ENCODE data around the gene FAM200C. TPM values are rescaled to one million over a fixed set of nuclear protein-coding genes. Genes with fewer than 3 reads are reported as not detected.
A peak's percentile ranks its signal among the peaks of the same experiment; 100 is the strongest.

The FAM200C gene
- total RNA-seq, 2 experiments from 2014 or later = 0.48 to 0.68 TPM

- Mint-ChIP-seq H3K9me3 (peaks cover 17% of the 10 kb centered on the region), H3K4me1 (no peaks in the 10 kb centered on the region), H3K27ac (no peak overlapping the region), H3K27me3 (no peaks in the 10 kb centered on the region), H3K36me3 (peaks cover 6% of the 10 kb centered on the region), H3K4me3 (no peak overlapping the region)
- no peak for DNase-seq
These were observed 14.4 kb downstream of the FAM200C start for GRCh38 chr5:160385496-160385895.

DNA sequence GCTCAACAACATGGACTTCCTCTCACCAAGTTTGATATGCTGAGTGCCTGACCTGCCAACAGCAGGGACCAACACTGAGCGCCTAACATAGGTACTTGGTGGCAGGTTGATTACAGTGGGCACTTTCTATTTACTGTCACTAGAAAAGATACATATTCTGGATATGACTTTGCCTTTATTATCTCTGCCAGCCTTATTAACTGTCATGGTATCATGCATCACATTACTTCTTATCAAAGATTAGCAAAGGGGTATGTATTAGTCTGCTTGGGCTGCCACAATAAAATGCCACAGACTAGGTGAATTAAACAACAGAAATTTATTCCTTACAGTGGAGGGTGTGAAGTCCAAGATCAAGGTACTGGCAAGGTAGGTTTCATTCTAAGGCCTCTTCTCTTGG lies 15.2 kb downstream of the FAM200C start:
- Mint-ChIP-seq H3K27ac (no peak overlapping the region), H3K27me3 (no peaks in the 10 kb centered on the region), H3K9me3 (peaks cover 17% of the 10 kb centered on the region), H3K4me1 (no peaks in the 10 kb centered on the region), H3K4me3 (no peak overlapping the region), H3K36me3 (peaks cover 6% of the 10 kb centered on the region)
- no peak for DNase-seq

DNA sequence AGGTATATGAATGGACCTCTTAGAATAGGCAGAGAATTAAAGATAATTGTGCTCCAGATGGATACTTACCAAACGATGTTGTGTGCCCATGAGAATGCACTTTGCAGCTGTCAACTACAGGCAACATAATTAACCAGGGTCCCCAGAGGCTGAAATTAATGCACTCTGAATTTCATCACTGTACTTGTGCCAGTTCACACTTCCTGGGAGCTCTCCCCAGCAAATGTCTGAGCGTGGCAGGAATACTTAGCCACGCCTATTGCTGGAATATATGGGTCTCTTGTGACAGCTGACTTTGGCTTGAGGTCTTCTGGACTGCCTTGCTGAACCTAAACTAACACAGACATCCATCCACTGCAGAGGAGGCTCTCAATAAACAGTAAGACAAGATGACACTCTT lies 17.5 kb downstream of the FAM200C start:
- H3K9me3 Mint-ChIP-seq = peaks cover 7% of the 10 kb centered on the region
- no peak overlapping the region for H3K4me3 Mint-ChIP-seq
- H3K27me3 Mint-ChIP-seq = peaks cover 7% of the 10 kb centered on the region
- no peaks in the 10 kb centered on the region for H3K36me3 Mint-ChIP-seq
- H3K27ac Mint-ChIP-seq = no peak overlapping the region
- H3K4me1 Mint-ChIP-seq = no peaks in the 10 kb centered on the region
- DNase-seq = no peak

- Mint-ChIP-seq H3K4me3 (no peak overlapping the region), H3K27ac (no peak overlapping the region), H3K27me3 (peaks cover 14% of the 10 kb centered on the region), H3K4me1 (no peaks in the 10 kb centered on the region), H3K9me3 (peaks cover 2% of the 10 kb centered on the region), H3K36me3 (no peaks in the 10 kb centered on the region)
- DNase-seq = no peak
These were observed 19.8 kb downstream of the FAM200C start for GRCh38 chr5:160380041-160380440.

DNA sequence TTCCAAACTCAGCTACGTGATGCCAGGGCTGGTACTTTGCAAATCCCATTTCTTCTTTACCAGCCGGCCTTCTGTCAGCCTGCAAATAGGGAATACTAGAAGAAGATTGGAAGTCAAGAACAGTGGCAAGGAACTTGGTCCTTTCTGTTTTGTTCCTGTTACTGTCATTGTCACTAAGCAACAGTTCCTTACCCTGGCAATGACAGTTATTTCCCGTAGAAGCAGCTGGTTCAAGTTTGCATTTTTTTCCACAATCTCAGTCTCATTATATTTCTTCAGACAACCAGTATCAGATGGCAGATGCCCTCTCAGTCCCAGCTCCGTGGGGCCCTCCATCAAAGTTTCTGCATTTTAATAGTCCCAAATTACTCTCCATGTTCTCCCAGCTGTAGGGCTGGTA lies 20.3 kb downstream of the FAM200C start:
- no peaks in the 10 kb centered on the region for H3K4me1 Mint-ChIP-seq
- no peaks in the 10 kb centered on the region for H3K36me3 Mint-ChIP-seq
- DNase-seq = no peak
- H3K9me3 Mint-ChIP-seq = peaks cover 2% of the 10 kb centered on the region
- H3K4me3 Mint-ChIP-seq = no peak overlapping the region
- no peak overlapping the region for H3K27ac Mint-ChIP-seq
- H3K27me3 Mint-ChIP-seq = peaks cover 18% of the 10 kb centered on the region

GRCh38 chr5:160378330-160378729 lies 21.5 kb downstream of the FAM200C start:
- Mint-ChIP-seq H3K4me1 (no peaks in the 10 kb centered on the region), H3K27ac (no peak overlapping the region), H3K9me3 (peaks cover 2% of the 10 kb centered on the region), H3K27me3 (peaks cover 27% of the 10 kb centered on the region), H3K4me3 (no peak overlapping the region), H3K36me3 (no peaks in the 10 kb centered on the region)
- DNase-seq = no peak

DNA sequence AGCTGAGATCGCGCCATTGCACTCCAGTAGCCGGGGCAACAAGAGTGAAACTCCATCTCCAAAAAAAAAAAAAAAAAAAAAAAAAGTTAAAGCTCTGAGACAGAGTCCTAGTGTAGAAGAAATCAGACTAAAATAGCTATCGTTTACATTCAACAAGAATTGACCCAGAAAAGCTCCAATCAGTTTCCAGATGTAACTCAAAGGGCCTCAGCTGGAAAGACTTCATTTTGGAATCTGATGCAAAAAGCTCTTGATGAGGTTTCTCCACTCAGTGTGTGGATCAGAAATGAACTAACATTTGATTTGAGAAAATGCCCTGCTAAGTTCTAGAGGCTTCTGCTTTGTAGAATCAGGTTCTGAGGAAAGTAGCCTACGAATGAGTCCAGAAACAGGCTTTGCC lies 22.2 kb downstream of the FAM200C start:
- no peaks in the 10 kb centered on the region for H3K36me3 Mint-ChIP-seq
- H3K9me3 Mint-ChIP-seq = no peaks in the 10 kb centered on the region
- no peaks in the 10 kb centered on the region for H3K4me1 Mint-ChIP-seq
- H3K4me3 Mint-ChIP-seq = no peak overlapping the region
- H3K27ac Mint-ChIP-seq = no peak overlapping the region
- DNase-seq = no peak
- peaks cover 33% of the 10 kb centered on the region for H3K27me3 Mint-ChIP-seq

DNA sequence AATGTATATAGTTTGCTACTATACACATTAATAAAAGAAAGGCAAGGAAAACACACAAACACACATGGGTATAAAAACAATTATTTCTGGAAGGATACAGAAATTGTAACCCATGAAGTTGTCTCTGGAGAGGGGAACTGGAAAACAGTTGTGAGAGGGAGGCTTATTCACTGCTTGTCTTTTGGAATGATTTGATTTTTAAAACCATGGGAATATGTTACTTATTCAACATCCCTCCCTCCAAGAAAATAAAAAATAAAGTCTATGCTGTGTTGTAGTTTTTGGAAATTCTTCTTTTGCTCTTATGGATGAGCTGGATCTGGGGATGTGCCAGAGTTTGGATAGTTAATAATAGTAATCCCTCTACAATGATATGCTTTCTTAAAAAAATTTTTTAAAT lies 23.4 kb downstream of the FAM200C start:
- no peaks in the 10 kb centered on the region for H3K4me1 Mint-ChIP-seq
- no peaks in the 10 kb centered on the region for H3K36me3 Mint-ChIP-seq
- no peak overlapping the region for H3K27ac Mint-ChIP-seq
- H3K9me3 Mint-ChIP-seq = no peaks in the 10 kb centered on the region
- peaks cover 44% of the 10 kb centered on the region for H3K27me3 Mint-ChIP-seq
- DNase-seq = no peak
- H3K4me3 Mint-ChIP-seq = no peak overlapping the region

GRCh38 chr5:160375701-160376100 lies 24.2 kb downstream of the FAM200C start:
- H3K9me3 Mint-ChIP-seq = no peaks in the 10 kb centered on the region
- no peaks in the 10 kb centered on the region for H3K36me3 Mint-ChIP-seq
- peaks cover under 1% of the 10 kb centered on the region for H3K4me1 Mint-ChIP-seq
- no peak for DNase-seq
- no peak overlapping the region for H3K27ac Mint-ChIP-seq
- peaks cover 51% of the 10 kb centered on the region for H3K27me3 Mint-ChIP-seq
- H3K4me3 Mint-ChIP-seq = no peak overlapping the region

DNA sequence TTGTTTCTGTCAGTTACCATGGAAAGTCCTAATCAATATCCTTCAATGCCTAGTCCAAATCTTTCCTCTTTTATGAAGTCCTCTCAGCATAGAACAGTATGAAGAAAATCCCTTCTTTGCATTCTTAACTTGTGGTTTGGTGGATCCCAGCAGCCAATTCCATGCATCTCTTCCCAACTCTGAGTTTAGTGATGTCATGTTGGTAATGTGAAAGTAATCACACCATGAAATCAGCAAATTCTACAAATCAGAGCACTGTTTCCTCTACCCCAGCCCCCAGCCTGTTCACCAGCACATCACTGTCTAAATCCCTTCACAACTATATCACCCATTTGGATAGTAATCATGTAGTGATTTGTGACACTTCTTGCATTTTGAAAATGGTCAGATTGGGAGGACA lies 24.7 kb downstream of the FAM200C start:
- Mint-ChIP-seq H3K4me3 (no peak overlapping the region), H3K4me1 (peaks cover 2% of the 10 kb centered on the region), H3K9me3 (no peaks in the 10 kb centered on the region), H3K27ac (no peak overlapping the region), H3K27me3 (peaks cover 54% of the 10 kb centered on the region), H3K36me3 (no peaks in the 10 kb centered on the region)
- DNase-seq = no peak

GRCh38 chr5:160371294-160371693 lies 28.6 kb downstream of the FAM200C start:
- no peak overlapping the region for H3K27ac Mint-ChIP-seq
- H3K4me3 Mint-ChIP-seq = no peak overlapping the region
- H3K36me3 Mint-ChIP-seq = no peaks in the 10 kb centered on the region
- peaks cover 9% of the 10 kb centered on the region for H3K4me1 Mint-ChIP-seq
- no peak for DNase-seq
- no peaks in the 10 kb centered on the region for H3K9me3 Mint-ChIP-seq
- H3K27me3 Mint-ChIP-seq = peaks cover 80% of the 10 kb centered on the region

DNA sequence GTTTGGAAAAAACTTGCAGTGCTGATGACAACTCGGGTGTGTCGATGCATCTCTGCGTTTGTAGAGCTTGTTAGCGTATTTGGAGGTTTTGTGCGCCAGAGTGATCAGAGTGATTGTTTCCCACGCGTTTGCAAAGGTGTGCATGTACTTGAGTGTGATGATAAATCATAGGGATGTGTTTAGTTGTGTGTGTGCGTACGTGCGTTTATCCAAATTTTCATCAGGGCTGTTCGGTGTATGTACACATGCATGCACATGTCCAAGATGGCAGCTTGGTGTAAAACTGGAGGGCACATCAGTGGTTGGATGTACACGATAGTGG lies 29.2 kb downstream of the FAM200C start:
- peaks cover 78% of the 10 kb centered on the region for H3K27me3 Mint-ChIP-seq
- DNase-seq = no peak

DNA sequence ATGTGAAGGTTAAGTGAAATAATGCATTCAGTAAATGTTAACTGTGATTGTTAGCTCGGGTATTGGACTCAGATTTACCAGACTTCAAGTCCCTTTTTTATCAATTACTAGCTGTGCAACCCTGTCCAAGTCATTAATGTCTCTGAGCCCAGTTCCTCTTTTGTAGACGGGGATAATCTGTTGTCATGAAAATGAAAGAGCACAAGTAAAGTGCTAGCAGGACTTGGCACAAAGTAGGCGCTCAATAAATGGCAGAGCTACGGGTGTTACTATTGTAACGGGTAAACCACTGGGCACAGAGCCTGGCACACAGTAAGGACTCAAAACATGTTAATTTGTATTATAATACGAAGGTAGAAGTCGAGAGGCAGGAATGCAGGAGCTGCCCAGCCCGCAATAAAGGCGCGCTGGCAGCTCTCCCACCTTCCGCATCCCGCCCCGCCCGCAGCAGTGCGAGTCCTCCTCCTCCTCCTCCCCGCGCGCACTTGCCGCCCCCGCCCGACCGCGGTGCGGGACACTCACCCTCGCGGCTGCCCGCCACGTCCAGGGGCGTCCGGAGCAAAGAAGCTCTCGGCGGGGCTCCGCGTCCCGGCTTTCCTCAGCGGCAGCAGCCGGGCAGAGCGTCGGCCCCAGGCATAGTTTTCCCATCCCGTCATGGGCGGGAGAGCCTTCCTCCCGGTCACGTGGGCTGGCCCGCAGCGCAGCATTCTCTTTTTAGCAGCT lies 29.7 kb downstream of the FAM200C start, which contains the start of gene C1QTNF2:
TSS of gene C1QTNF2 (minus strand) at position 637 of the 723 bp plus-strand sequence. CDS start 15,615 bp downstream, outside the sequence.
- Mint-ChIP-seq H3K27ac (no peak within 1 kb of the TSS), H3K9me3 (no peaks in the 10 kb centered on the region), H3K36me3 (no peaks in the 10 kb centered on the region), H3K4me1 (peaks cover 9% of the 10 kb centered on the region), H3K27me3 (peaks cover 75% of the 10 kb centered on the region), H3K4me3 (peak within 1 kb of the TSS; percentile 57)
- peak; percentile 18 for DNase-seq

More for the DNA sequence above, 29.2 kb downstream of the FAM200C start:
- Mint-ChIP-seq H3K36me3 (no peaks in the 10 kb centered on the region), H3K27ac (no peak overlapping the region), H3K4me3 (peak overlapping the region; percentile 6), H3K4me1 (peaks cover 9% of the 10 kb centered on the region), H3K9me3 (no peaks in the 10 kb centered on the region)

DNA sequence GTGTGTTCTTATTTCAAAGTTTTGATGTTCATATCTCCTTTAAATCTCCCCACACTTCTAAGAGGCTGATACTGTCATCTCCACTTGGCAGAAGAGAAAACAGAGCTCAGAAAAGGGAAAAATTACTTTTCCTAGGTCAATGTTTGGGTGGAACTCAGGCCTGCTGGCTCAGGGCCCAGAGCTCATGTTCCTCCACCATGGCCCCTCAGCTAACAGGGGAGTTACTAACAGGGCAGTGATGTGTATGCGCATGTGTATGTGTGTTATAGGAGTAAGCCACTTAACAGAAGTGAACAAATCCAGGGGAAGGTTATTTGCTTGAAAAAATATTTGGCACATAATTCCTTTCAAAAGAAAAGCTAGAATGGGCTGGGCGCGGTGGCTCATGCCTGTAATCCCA lies 32.0 kb downstream of the FAM200C start:
- Mint-ChIP-seq H3K9me3 (no peaks in the 10 kb centered on the region), H3K27ac (no peak overlapping the region), H3K36me3 (no peaks in the 10 kb centered on the region), H3K4me1 (peaks cover 9% of the 10 kb centered on the region), H3K4me3 (no peak overlapping the region), H3K27me3 (peaks cover 61% of the 10 kb centered on the region)
- no peak for DNase-seq

DNA sequence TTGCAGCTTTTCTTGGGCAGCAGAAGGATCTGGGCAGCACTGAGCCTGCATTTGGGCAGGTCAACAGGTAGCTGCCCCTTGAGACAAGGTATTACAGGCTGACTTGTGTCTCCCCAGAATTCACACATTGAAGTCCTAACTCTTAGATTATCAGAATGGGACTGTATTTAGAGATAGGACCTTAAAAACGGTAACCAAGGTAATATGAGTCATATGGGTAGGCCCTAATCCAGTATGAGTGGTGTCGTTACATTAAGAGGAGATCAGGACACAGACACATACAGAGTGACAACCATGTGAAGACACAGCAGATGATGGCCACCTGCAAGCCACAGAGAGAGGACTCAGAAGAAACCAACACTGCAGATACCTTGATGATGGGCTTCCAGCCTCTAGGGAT lies 32.6 kb downstream of the FAM200C start:
- Mint-ChIP-seq H3K9me3 (no peaks in the 10 kb centered on the region), H3K4me3 (no peak overlapping the region), H3K27me3 (peaks cover 55% of the 10 kb centered on the region), H3K27ac (no peak overlapping the region), H3K36me3 (no peaks in the 10 kb centered on the region), H3K4me1 (peaks cover 9% of the 10 kb centered on the region)
- DNase-seq = no peak

GRCh38 chr5:160366230-160366629 lies 33.6 kb downstream of the FAM200C start:
- Mint-ChIP-seq H3K4me1 (peaks cover 9% of the 10 kb centered on the region), H3K27me3 (peaks cover 46% of the 10 kb centered on the region), H3K4me3 (no peak overlapping the region), H3K9me3 (no peaks in the 10 kb centered on the region), H3K36me3 (no peaks in the 10 kb centered on the region), H3K27ac (no peak overlapping the region)
- no peak for DNase-seq

Measured in activated naive CD8-positive, alpha-beta T cell treated with anti-CD3 and anti-CD28 coated beads for 36 hours (primary cell).